Mesendoderm (in vitro differentiated cells): ENCODE results near the gene FAM72C.
"Not testable (repeated sequence)": the region's sequence is repeated elsewhere in the genome, so short reads cannot be mapped to it uniquely, and the experiment has no call there.

ENCODE experiments used
- DNase-seq: peaks from one replicate; pipeline ENCODE4 v3.0.0; 2013
- H2AK5ac ChIP-seq: 2 replicates; pipeline ENCODE4 v1.6.1; 2013; ENCODE audit warnings: low read length, inconsistent platforms
- H2BK120ac ChIP-seq: 2 replicates; pipeline ENCODE4 v1.6.1; 2013; ENCODE audit warnings: low read depth, mild to moderate bottlenecking, low read length, moderate library complexity, mixed read lengths
- H2BK15ac ChIP-seq: replicated peaks from 2 replicates; pipeline ENCODE4 v1.6.1; 2013; ENCODE audit warnings: low read depth, mild to moderate bottlenecking, moderate library complexity
- H2BK5ac ChIP-seq: 2 replicates; pipeline ENCODE4 v1.6.1; 2013; ENCODE audit warnings: low read length, inconsistent platforms
- H3K18ac ChIP-seq: 2 replicates; pipeline ENCODE4 v1.6.1; 2013; ENCODE audit warnings: mild to moderate bottlenecking, low read length, mixed read lengths
- H3K23ac ChIP-seq: one replicate; pipeline ENCODE4 v1.6.1; 2013; ENCODE audit warnings: low read length
- H3K27ac ChIP-seq: 2 replicates; pipeline ENCODE4 v1.5.1; 2013; ENCODE audit warnings: low read depth, mild to moderate bottlenecking, inconsistent platforms, low read length, moderate library complexity
- H3K27me3 ChIP-seq: 2 replicates; pipeline ENCODE4 v1.6.1; 2013; ENCODE audit warnings: low read length, control low read depth, mild to moderate bottlenecking, inconsistent platforms; ENCODE audit not compliant: insufficient read depth, poor library complexity
- H3K36me3 ChIP-seq: 2 replicates; pipeline ENCODE4 v1.6.1; 2013; ENCODE audit warnings: low read length, inconsistent platforms; ENCODE audit not compliant: control insufficient read depth, insufficient read depth
- H3K4ac ChIP-seq: one replicate; pipeline ENCODE4 v1.6.1; 2013; ENCODE audit warnings: low read depth, mild to moderate bottlenecking, low read length, moderate library complexity
- H3K4me1 ChIP-seq: 2 replicates; pipeline ENCODE4 v1.6.1; 2013; ENCODE audit warnings: low read depth, low read length, inconsistent platforms; ENCODE audit not compliant: control insufficient read depth
- H3K4me2 ChIP-seq: 2 replicates; pipeline ENCODE4 v1.6.1; 2013; ENCODE audit warnings: low read length
- H3K4me3 ChIP-seq: 2 replicates; pipeline ENCODE4 v1.5.1; 2013; ENCODE audit warnings: mild to moderate bottlenecking, low read length
- H3K56ac ChIP-seq: one replicate; pipeline ENCODE4 v1.6.1; 2013; ENCODE audit warnings: low read length
- H3K79me1 ChIP-seq: 2 replicates; pipeline ENCODE4 v1.6.1; 2013; ENCODE audit warnings: low read length, inconsistent platforms
- H3K79me2 ChIP-seq: 2 replicates; pipeline ENCODE4 v1.6.1; 2013; ENCODE audit warnings: mild to moderate bottlenecking, low read length; ENCODE audit not compliant: control insufficient read depth, insufficient read depth
- H3K9ac ChIP-seq: 2 replicates; pipeline ENCODE4 v1.6.1; 2013; ENCODE audit warnings: low read length, inconsistent platforms
- H4K5ac ChIP-seq: one replicate; pipeline ENCODE4 v1.6.1; 2013; ENCODE audit warnings: low read length
- H4K8ac ChIP-seq: one replicate; pipeline ENCODE4 v1.6.1; 2013; ENCODE audit warnings: low read depth, mild to moderate bottlenecking, control low read depth, low read length, moderate library complexity
- WGBS: extraction: QIAGEN DNeasy Blood & Tissue Kit; methylation state at CpG from one replicate; pipeline ENCODE4 v1.1.7; 2013; ENCODE audit warnings: low lambda C conversion rate, missing lambda C conversion rate; ENCODE audit not compliant: insufficient coverage; ENCODE audit errors: extremely low coverage; 5-methylcytosine and 5-hydroxymethylcytosine counted together

Gene FAM72C

GRCh38 chr1:143951485-143952391 lies 20.0 kb downstream of the FAM72C start:
- H3K79me1 ChIP-seq, H2BK5ac ChIP-seq, H3K4me1 ChIP-seq, H3K4me3 ChIP-seq, H3K9ac ChIP-seq, H2BK15ac ChIP-seq, DNase-seq, H3K27me3 ChIP-seq, H3K23ac ChIP-seq, H2AK5ac ChIP-seq, H3K27ac ChIP-seq, H3K18ac ChIP-seq, H4K5ac ChIP-seq, H3K36me3 ChIP-seq, H3K4ac ChIP-seq, H4K8ac ChIP-seq, H2BK120ac ChIP-seq, H3K79me2 ChIP-seq, H3K4me2 ChIP-seq, H3K56ac ChIP-seq: not testable (repeated sequence)
- no CpG with 5 or more reads among the region's 6 CpGs for WGBS

- H3K23ac ChIP-seq, H3K36me3 ChIP-seq, H3K56ac ChIP-seq, H3K27me3 ChIP-seq, H2BK5ac ChIP-seq, H2BK15ac ChIP-seq, H3K4me1 ChIP-seq, H3K18ac ChIP-seq, H3K4ac ChIP-seq, H2BK120ac ChIP-seq, H2AK5ac ChIP-seq, H3K9ac ChIP-seq, H3K79me2 ChIP-seq, H3K79me1 ChIP-seq, H3K4me2 ChIP-seq, H4K8ac ChIP-seq, DNase-seq, H3K27ac ChIP-seq, H3K4me3 ChIP-seq, H4K5ac ChIP-seq: not testable (repeated sequence)
- WGBS = no CpG with 5 or more reads among the region's 2 CpGs
These were observed 24.0 kb downstream of the FAM72C start for GRCh38 chr1:143947749-143948148.

GRCh38 chr1:143945253-143945652 lies 26.5 kb downstream of the FAM72C start:
- not testable (repeated sequence) for DNase-seq, H3K4me3 ChIP-seq, H3K4me1 ChIP-seq, H3K79me1 ChIP-seq, H4K5ac ChIP-seq, H3K56ac ChIP-seq, H3K4me2 ChIP-seq, H2BK5ac ChIP-seq, H2BK15ac ChIP-seq, H3K9ac ChIP-seq, H2AK5ac ChIP-seq, H3K18ac ChIP-seq, H4K8ac ChIP-seq, H3K27ac ChIP-seq, H3K23ac ChIP-seq, H3K27me3 ChIP-seq, H3K36me3 ChIP-seq, H3K4ac ChIP-seq, H2BK120ac ChIP-seq, H3K79me2 ChIP-seq
- WGBS = no CpG with 5 or more reads among the region's 3 CpGs

- not testable (repeated sequence) for H4K8ac ChIP-seq, H3K9ac ChIP-seq, H2AK5ac ChIP-seq, H3K36me3 ChIP-seq, H3K56ac ChIP-seq, H3K4me3 ChIP-seq, H3K4me2 ChIP-seq, H2BK5ac ChIP-seq, H3K4me1 ChIP-seq, DNase-seq, H3K18ac ChIP-seq, H2BK15ac ChIP-seq, H3K79me2 ChIP-seq, H3K23ac ChIP-seq, H2BK120ac ChIP-seq, H3K27ac ChIP-seq, H4K5ac ChIP-seq, H3K79me1 ChIP-seq, H3K4ac ChIP-seq, H3K27me3 ChIP-seq
- WGBS = no CpG with 5 or more reads among the region's 5 CpGs
These were observed 27.1 kb downstream of the FAM72C start for GRCh38 chr1:143944576-143945240.

- H3K27me3 ChIP-seq, H3K56ac ChIP-seq, H4K5ac ChIP-seq, H4K8ac ChIP-seq, H3K18ac ChIP-seq, H2BK5ac ChIP-seq, H3K79me2 ChIP-seq, H3K4me2 ChIP-seq, H3K36me3 ChIP-seq, H3K4me3 ChIP-seq, H3K23ac ChIP-seq, H2AK5ac ChIP-seq, H3K4ac ChIP-seq, H3K9ac ChIP-seq, H2BK120ac ChIP-seq, H2BK15ac ChIP-seq, H3K4me1 ChIP-seq, H3K79me1 ChIP-seq, DNase-seq, H3K27ac ChIP-seq: not testable (repeated sequence)
- no CpG with 5 or more reads among the region's 7 CpGs for WGBS
These were observed 28.3 kb downstream of the FAM72C start for GRCh38 chr1:143943319-143943978.
